SK-N-SH treated with all-trans-retinoic acid at 6 μM for 48 hours (cell line): ENCODE results near the gene CELSR2.

Experiments
- ARNTL ChIP-seq: fragments of 450-650 bp; formaldehyde crosslinking; IDR thresholded peaks from 2 replicates; pipeline ENCODE4 v1.5.0; 2020; ENCODE audit warnings: low read depth, mild to moderate bottlenecking, moderate library complexity, borderline replicate concordance
- GLIS3 ChIP-seq: fragments of 250-450 bp; sonication (Bioruptor Pico); IDR thresholded peaks from 2 replicates; pipeline ENCODE4 v1.5.0; 2020; ENCODE audit warnings: mild to moderate bottlenecking, moderate library complexity
- OSR1 ChIP-seq: fragments of 250-450 bp; sonication (Bioruptor Pico); IDR thresholded peaks from 2 replicates; pipeline ENCODE4 v1.8.0; 2022; ENCODE audit warnings: moderate library complexity, mild to moderate bottlenecking, inconsistent platforms
- RARB ChIP-seq: fragments of 250-450 bp; sonication (Bioruptor Pico); IDR thresholded peaks from 2 replicates; pipeline ENCODE4 v1.8.0; 2021; ENCODE audit warnings: mild to moderate bottlenecking, moderate library complexity
- SNAI2 ChIP-seq: fragments of 250-450 bp; sonication (Bioruptor Pico); IDR thresholded peaks from 2 replicates; pipeline ENCODE4 v1.5.0; 2020; ENCODE audit warnings: mild to moderate bottlenecking, moderate library complexity
- ZFP30 ChIP-seq: fragments of 450-650 bp; formaldehyde crosslinking; IDR thresholded peaks from 2 replicates; pipeline ENCODE4 v1.5.0; 2022; ENCODE audit warnings: mild to moderate bottlenecking, moderate library complexity
- ZNF8 ChIP-seq: fragments of 450-650 bp; formaldehyde crosslinking; IDR thresholded peaks from 2 replicates; pipeline ENCODE4 v1.5.0; 2020; ENCODE audit warnings: mild to moderate bottlenecking, moderate library complexity
- TF ChIP-seq, protein P1 (sequence below): fragments of 250-450 bp; sonication (Bioruptor Pico); IDR thresholded peaks from 2 replicates; pipeline ENCODE4 v1.8.0; 2020; ENCODE audit warnings: mild to moderate bottlenecking, moderate library complexity, borderline replicate concordance
- TF ChIP-seq, protein P2 (sequence below): fragments of 250-450 bp; sonication (Bioruptor Pico); IDR thresholded peaks from 2 replicates; pipeline ENCODE4 v1.5.1; 2021; ENCODE audit warnings: mild to moderate bottlenecking, moderate library complexity
- TF ChIP-seq, protein P3 (sequence below): fragments of 250-450 bp; sonication (Bioruptor Pico); IDR thresholded peaks from 2 replicates; pipeline ENCODE4 v1.5.1; 2020; ENCODE audit warnings: low read depth, mild to moderate bottlenecking, moderate library complexity
- TF ChIP-seq, protein P4 (sequence below): fragments of 250-450 bp; sonication (Bioruptor Pico); IDR thresholded peaks from 2 replicates; pipeline ENCODE4 v1.5.0; 2020; ENCODE audit warnings: mild to moderate bottlenecking, moderate library complexity
- TF ChIP-seq, protein P5 (sequence below): fragments of 250-450 bp; sonication (Bioruptor Pico); IDR thresholded peaks from 2 replicates; pipeline ENCODE4 v1.8.0; 2021; ENCODE audit warnings: low read depth, mild to moderate bottlenecking, moderate library complexity, borderline replicate concordance

DNA sequence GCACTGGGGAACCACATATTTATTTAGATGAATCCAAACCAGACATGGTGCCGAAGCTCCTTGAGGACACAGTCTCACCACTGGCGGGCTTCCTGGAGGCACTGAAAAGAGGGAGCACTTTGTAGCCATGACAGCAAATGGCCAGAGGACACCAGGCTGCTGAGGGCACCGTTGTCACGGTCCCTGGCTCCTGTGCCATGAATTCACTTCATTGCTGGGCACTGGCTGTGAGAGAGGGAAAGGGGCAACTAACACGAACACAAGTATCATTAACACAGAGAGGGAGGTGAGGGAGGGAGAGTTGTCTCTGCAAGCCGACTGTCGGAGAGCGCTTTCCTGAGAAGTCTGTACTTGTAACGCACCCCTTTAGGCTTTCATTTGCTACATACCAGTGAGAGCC, 43.0 kb downstream of the CELSR2 start:
- TF ChIP-seq OSR1: no peak
- TF ChIP-seq, protein P1, sequence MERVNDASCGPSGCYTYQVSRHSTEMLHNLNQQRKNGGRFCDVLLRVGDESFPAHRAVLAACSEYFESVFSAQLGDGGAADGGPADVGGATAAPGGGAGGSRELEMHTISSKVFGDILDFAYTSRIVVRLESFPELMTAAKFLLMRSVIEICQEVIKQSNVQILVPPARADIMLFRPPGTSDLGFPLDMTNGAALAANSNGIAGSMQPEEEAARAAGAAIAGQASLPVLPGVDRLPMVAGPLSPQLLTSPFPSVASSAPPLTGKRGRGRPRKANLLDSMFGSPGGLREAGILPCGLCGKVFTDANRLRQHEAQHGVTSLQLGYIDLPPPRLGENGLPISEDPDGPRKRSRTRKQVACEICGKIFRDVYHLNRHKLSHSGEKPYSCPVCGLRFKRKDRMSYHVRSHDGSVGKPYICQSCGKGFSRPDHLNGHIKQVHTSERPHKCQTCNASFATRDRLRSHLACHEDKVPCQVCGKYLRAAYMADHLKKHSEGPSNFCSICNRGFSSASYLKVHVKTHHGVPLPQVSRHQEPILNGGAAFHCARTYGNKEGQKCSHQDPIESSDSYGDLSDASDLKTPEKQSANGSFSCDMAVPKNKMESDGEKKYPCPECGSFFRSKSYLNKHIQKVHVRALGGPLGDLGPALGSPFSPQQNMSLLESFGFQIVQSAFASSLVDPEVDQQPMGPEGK (CRISPR knock-in tag): no peak
- no peak for TF ChIP-seq GLIS3 (CRISPR knock-in tag)
- no peak for TF ChIP-seq RARB (CRISPR knock-in tag)
- TF ChIP-seq ZNF8 (CRISPR knock-in tag): no peak
- TF ChIP-seq ARNTL: no peak
- TF ChIP-seq, protein P2, sequence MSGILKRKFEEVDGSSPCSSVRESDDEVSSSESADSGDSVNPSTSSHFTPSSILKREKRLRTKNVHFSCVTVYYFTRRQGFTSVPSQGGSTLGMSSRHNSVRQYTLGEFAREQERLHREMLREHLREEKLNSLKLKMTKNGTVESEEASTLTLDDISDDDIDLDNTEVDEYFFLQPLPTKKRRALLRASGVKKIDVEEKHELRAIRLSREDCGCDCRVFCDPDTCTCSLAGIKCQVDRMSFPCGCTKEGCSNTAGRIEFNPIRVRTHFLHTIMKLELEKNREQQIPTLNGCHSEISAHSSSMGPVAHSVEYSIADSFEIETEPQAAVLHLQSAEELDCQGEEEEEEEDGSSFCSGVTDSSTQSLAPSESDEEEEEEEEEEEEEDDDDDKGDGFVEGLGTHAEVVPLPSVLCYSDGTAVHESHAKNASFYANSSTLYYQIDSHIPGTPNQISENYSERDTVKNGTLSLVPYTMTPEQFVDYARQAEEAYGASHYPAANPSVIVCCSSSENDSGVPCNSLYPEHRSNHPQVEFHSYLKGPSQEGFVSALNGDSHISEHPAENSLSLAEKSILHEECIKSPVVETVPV: no peak
- TF ChIP-seq, protein P3, sequence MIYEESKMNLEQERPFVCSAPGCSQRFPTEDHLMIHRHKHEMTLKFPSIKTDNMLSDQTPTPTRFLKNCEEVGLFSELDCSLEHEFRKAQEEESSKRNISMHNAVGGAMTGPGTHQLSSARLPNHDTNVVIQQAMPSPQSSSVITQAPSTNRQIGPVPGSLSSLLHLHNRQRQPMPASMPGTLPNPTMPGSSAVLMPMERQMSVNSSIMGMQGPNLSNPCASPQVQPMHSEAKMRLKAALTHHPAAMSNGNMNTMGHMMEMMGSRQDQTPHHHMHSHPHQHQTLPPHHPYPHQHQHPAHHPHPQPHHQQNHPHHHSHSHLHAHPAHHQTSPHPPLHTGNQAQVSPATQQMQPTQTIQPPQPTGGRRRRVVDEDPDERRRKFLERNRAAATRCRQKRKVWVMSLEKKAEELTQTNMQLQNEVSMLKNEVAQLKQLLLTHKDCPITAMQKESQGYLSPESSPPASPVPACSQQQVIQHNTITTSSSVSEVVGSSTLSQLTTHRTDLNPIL: no peak
- TF ChIP-seq, protein P4, sequence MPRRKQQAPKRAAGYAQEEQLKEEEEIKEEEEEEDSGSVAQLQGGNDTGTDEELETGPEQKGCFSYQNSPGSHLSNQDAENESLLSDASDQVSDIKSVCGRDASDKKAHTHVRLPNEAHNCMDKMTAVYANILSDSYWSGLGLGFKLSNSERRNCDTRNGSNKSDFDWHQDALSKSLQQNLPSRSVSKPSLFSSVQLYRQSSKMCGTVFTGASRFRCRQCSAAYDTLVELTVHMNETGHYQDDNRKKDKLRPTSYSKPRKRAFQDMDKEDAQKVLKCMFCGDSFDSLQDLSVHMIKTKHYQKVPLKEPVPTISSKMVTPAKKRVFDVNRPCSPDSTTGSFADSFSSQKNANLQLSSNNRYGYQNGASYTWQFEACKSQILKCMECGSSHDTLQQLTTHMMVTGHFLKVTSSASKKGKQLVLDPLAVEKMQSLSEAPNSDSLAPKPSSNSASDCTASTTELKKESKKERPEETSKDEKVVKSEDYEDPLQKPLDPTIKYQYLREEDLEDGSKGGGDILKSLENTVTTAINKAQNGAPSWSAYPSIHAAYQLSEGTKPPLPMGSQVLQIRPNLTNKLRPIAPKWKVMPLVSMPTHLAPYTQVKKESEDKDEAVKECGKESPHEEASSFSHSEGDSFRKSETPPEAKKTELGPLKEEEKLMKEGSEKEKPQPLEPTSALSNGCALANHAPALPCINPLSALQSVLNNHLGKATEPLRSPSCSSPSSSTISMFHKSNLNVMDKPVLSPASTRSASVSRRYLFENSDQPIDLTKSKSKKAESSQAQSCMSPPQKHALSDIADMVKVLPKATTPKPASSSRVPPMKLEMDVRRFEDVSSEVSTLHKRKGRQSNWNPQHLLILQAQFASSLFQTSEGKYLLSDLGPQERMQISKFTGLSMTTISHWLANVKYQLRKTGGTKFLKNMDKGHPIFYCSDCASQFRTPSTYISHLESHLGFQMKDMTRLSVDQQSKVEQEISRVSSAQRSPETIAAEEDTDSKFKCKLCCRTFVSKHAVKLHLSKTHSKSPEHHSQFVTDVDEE: no peak
- TF ChIP-seq SNAI2 (CRISPR knock-in tag): no peak
- TF ChIP-seq ZFP30: no peak
- TF ChIP-seq, protein P5, sequence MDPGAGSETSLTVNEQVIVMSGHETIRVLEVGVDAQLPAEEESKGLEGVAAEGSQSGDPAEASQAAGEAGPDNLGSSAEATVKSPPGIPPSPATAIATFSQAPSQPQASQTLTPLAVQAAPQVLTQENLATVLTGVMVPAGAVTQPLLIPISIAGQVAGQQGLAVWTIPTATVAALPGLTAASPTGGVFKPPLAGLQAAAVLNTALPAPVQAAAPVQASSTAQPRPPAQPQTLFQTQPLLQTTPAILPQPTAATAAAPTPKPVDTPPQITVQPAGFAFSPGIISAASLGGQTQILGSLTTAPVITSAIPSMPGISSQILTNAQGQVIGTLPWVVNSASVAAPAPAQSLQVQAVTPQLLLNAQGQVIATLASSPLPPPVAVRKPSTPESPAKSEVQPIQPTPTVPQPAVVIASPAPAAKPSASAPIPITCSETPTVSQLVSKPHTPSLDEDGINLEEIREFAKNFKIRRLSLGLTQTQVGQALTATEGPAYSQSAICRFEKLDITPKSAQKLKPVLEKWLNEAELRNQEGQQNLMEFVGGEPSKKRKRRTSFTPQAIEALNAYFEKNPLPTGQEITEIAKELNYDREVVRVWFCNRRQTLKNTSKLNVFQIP: no peak
